ENCODE results near the gene TMEM272. TPM values are rescaled to one million over a fixed set of nuclear protein-coding genes. Genes with fewer than 3 reads are reported as not detected.

Gene TMEM272
- polyA plus RNA-seq, 1 donor (not counting 4 experiments of a cell fraction or from before 2014, with no cell fraction given): not detected

GRCh38 chr13:51822106-51822815 is 22.7 kb downstream of the TMEM272 start:
- Histone ChIP-seq H3K4me3 (ENCODE audit: control insufficient read depth in 2 of 3, extremely low read depth in 1 of 3, insufficient read depth in 2 of 3, low read depth in 1 of 3, low read length in 3 of 3) (no peak overlapping the region), H3K79me2 (ENCODE audit: control insufficient read depth, insufficient read depth, low read length) (no peaks in the 10 kb centered on the region), H3K9ac (ENCODE audit: control insufficient read depth, extremely low read depth, insufficient read depth, low read length) (no peak overlapping the region), H3K9me1 (ENCODE audit: control insufficient read depth, extremely low read depth, insufficient read depth, low read length) (no peaks in the 10 kb centered on the region), H3K27ac (ENCODE audit: control insufficient read depth, insufficient read depth, low read length) (no peak overlapping the region), H2AFZ (ENCODE audit: control insufficient read depth, low read length) (no peak overlapping the region), H3K27me3 (ENCODE audit: control insufficient read depth, extremely low read depth, insufficient read depth, low read length) (peaks cover 21% of the 10 kb centered on the region), H3K4me1 (ENCODE audit: control insufficient read depth, extremely low read depth, insufficient read depth, low read length) (peaks cover 8% of the 10 kb centered on the region), H3K9me3 (ENCODE audit: control insufficient read depth, low read depth, low read length) (no peaks in the 10 kb centered on the region), H4K20me1 (ENCODE audit: control insufficient read depth, extremely low read depth, insufficient read depth, low read length) (no peaks in the 10 kb centered on the region), H3K36me3 (ENCODE audit: control insufficient read depth in 2 of 2, extremely low read depth in 1 of 2, insufficient read depth in 2 of 2, low read length in 2 of 2) (no peaks in the 10 kb centered on the region), H3K4me2 (ENCODE audit: control insufficient read depth, extremely low read depth, insufficient read depth, low read depth, low read length) (no peak overlapping the region)
- no peak for FAIRE-seq
- dilution Hi-C loops (cut with MboI; ENCODE audit: extremely low pct_ligation_motif_present, low sequenced_read_pairs): no loop called here
- DNase-seq (ENCODE audit: low read depth, low spot score): no peak
- no peak for TF ChIP-seq EZH2 (IDR thresholded peaks at IDR 0.05; ENCODE audit: low read length)
- TF ChIP-seq CTCF (optimal IDR thresholded peaks at IDR 0.05 in 1 of 3, IDR thresholded peaks at IDR 0.05 in 1 of 3, conservative IDR thresholded peaks at IDR 0.05 in 1 of 3; ENCODE audit: extremely low read depth in 1 of 3, insufficient read depth in 2 of 3, low read length in 3 of 3): no peak

GRCh38 chr13:51821606-51822005 is 23.4 kb downstream of the TMEM272 start:
- Histone ChIP-seq H4K20me1 (ENCODE audit: control insufficient read depth, extremely low read depth, insufficient read depth, low read length) (no peaks in the 10 kb centered on the region), H3K9me3 (ENCODE audit: control insufficient read depth, low read depth, low read length) (no peaks in the 10 kb centered on the region), H3K27me3 (ENCODE audit: control insufficient read depth, extremely low read depth, insufficient read depth, low read length) (peaks cover 20% of the 10 kb centered on the region), H3K4me1 (ENCODE audit: control insufficient read depth, extremely low read depth, insufficient read depth, low read length) (peaks cover 11% of the 10 kb centered on the region), H3K9me1 (ENCODE audit: control insufficient read depth, extremely low read depth, insufficient read depth, low read length) (no peaks in the 10 kb centered on the region), H3K4me2 (ENCODE audit: control insufficient read depth, extremely low read depth, insufficient read depth, low read depth, low read length) (no peak overlapping the region), H3K9ac (ENCODE audit: control insufficient read depth, extremely low read depth, insufficient read depth, low read length) (no peak overlapping the region), H3K79me2 (ENCODE audit: control insufficient read depth, insufficient read depth, low read length) (no peaks in the 10 kb centered on the region), H2AFZ (ENCODE audit: control insufficient read depth, low read length) (no peak overlapping the region), H3K36me3 (ENCODE audit: control insufficient read depth in 2 of 2, extremely low read depth in 1 of 2, insufficient read depth in 2 of 2, low read length in 2 of 2) (no peaks in the 10 kb centered on the region), H3K27ac (ENCODE audit: control insufficient read depth, insufficient read depth, low read length) (no peak overlapping the region), H3K4me3 (ENCODE audit: control insufficient read depth in 2 of 3, extremely low read depth in 1 of 3, insufficient read depth in 2 of 3, low read depth in 1 of 3, low read length in 3 of 3) (no peak overlapping the region)
- dilution Hi-C loops (cut with MboI; ENCODE audit: extremely low pct_ligation_motif_present, low sequenced_read_pairs): no loop called here
- no peak for DNase-seq (ENCODE audit: low read depth, low spot score)
- TF ChIP-seq CTCF (optimal IDR thresholded peaks at IDR 0.05 in 1 of 3, IDR thresholded peaks at IDR 0.05 in 1 of 3, conservative IDR thresholded peaks at IDR 0.05 in 1 of 3; ENCODE audit: extremely low read depth in 1 of 3, insufficient read depth in 2 of 3, low read length in 3 of 3): no peak
- no peak for TF ChIP-seq EZH2 (IDR thresholded peaks at IDR 0.05; ENCODE audit: low read length)
- no peak for FAIRE-seq
